ENCODE data around the gene ZSCAN22.

DNA sequence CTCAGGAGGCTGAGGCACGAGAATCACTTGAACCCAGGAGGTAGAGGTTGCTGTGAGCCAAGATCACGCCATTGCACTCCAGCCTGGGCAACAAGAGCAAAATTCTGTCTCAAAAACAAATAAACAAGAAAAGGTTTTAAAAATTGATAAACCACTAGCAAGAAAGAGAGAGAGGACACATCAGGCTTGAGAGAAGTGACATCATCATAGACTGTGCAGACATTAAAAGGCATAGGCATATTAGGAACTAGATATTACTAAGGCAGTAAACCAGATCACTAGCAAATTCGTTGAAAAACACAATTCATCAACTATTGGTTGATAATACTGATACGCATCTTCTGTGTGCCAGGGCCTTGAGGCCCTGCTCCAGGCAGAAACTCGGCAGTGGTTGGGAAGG lies 18.8 kb downstream of the ZSCAN22 start:
- no peak for TF ChIP-seq CTCF (IDR thresholded peaks at IDR 0.05)
- TF ChIP-seq POLR2AphosphoS5 (IDR thresholded peaks at IDR 0.05) = no peak
- TF ChIP-seq POLR2A (IDR thresholded peaks at IDR 0.05) = no peak
